GM21515 (cell line): ENCODE data around the gene RELT.
A peak's percentile ranks its signal among the peaks of the same experiment; 100 is the strongest.

Source experiments
- ATAC-seq: cut with Tn5 transposase; IDR thresholded peaks from one replicate; pipeline ENCODE4 v1.9.1; 2021; ENCODE audit not compliant: unreplicated experiment

Gene RELT, protein sequence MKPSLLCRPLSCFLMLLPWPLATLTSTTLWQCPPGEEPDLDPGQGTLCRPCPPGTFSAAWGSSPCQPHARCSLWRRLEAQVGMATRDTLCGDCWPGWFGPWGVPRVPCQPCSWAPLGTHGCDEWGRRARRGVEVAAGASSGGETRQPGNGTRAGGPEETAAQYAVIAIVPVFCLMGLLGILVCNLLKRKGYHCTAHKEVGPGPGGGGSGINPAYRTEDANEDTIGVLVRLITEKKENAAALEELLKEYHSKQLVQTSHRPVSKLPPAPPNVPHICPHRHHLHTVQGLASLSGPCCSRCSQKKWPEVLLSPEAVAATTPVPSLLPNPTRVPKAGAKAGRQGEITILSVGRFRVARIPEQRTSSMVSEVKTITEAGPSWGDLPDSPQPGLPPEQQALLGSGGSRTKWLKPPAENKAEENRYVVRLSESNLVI

GRCh38 chr11:73376160-73376802, at the start of gene RELT:
RELT (plus strand) TSS chr11:73376399; CDS start chr11:73389137, 12,738 bp downstream.
- ATAC-seq = peak; percentile 70

DNA sequence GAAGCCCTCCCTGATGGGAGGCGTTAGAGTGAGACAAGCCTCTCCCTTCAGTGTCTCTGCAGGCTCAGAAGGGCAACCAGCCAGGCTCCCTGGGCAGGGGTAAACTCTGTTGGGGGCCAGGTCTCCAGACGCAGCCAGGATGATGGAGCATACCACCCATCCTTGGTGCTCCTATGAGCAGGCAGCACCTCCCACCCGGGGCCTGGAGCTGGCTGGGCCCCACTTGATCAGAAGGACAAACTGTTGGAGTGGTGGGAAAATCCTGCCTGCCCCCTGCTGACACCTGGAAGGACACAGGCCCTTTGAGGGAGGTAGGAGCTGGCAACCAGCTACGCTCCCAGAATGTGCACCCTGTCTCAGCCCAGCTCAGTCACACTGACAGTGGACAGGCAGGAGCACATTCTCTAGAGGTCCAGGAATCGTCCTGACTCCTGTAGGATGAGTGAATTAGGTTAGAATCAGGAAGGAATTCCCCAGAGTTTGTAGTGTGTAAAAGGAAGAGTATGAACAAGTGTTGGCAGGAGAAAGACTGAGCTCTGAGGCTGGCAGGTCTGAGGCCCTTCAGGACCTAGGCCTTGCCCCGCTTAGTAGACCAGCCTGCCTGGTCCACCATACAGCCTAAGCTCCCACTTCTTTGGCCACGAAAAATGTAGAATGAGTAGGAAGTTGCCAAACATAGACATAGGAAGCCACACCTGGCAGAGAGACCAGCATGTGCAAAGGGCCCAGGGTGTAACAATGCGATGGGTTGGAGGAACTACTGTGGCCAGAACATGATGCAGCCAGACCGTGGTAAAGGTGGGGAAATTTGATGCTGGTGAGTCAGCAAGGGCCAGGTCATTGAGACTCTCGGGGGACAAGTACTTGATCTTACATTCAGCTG, 49.0 kb upstream of the RELT start:
- ATAC-seq = no peak

DNA sequence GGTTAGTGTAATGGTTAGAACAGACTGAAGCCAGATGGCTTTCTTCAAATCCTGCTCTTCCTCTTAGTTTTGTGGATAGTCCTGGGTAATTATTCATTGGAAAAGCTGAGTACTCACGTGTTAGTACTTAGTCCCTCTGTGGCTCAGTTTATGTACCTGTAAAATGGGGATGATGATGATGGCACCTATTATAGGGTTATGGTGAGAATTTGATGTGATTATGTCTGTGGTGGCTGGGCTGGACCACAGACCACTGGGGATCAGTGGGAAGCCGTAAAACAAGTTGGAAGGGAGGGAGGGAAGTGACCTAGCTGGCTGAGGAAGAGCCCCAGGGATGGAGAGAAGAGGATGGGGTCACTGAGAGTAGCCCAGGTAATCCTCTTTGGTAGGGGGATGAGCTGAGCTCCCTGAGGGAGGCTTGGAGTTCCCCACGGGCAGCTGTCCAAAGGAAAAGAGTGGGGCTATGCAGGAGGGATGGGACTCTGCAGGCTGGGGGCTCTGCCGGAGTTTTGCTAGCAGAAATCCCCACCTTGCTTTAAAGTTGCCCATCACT, 48.3 kb upstream of the RELT start:
- ATAC-seq = no peak

GRCh38 chr11:73330569-73331093, 45.6 kb upstream of the RELT start:
- ATAC-seq = no peak

GRCh38 chr11:73331138-73331916, 44.9 kb upstream of the RELT start:
- ATAC-seq = no peak

DNA sequence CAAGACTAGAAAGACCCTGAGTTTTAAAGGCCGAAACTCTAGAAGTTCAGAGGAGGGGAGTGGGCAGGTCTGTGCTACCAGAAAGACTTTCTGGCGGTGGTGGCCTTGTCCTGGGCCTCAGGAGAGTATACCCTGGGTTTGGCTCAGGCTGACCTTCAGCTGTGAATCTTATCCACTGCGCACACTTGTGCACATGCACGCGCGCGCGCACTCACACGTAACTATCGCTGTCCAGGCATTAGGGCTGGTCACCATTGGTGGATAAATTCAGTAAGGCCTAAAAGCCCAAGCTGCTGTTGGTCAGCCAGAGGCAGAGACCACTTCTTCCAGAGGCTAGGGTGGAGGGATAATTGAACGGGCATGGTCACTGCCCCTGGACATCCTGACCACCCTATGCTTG, 43.0 kb upstream of the RELT start:
- ATAC-seq = no peak

- ATAC-seq = no peak
Observed at GRCh38 chr11:73333640-73334383, 42.4 kb upstream of the RELT start.

GRCh38 chr11:73334384-73335203, 41.6 kb upstream of the RELT start:
- ATAC-seq = no peak

DNA sequence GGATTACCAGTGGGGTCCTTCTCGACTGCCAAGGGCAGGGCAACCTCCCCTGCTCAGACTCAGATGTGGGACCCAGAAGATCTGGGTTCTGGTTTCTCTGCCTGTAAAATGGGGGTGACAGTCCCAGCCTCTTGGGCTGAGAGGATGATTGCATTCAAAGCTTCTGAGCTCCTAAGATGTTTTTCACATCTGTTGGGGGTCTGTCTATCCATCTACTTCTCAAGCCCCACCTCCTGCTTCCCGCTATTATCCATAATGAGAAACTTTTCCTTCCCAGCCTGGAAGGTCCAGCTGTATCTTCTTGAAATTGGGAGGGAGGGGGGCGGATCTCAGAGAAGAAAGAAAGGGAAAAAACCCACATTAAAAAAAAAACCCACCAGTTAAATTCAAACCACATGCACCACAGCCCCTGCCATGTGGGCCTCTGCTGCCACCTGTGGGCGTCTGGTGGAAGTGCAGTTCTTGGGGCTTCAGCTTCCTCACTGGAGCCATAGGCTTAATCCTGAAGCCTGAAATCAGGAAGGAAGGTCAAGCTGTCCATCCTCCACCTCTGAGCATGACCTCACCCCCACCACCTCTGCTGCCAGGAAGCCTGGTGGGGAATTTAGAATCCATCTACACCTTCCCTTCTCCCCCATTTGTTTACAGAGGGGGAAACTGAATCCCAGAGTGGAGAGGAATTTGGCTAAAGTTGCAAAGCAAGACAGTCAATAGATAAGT, 40.8 kb upstream of the RELT start:
- no peak for ATAC-seq

DNA sequence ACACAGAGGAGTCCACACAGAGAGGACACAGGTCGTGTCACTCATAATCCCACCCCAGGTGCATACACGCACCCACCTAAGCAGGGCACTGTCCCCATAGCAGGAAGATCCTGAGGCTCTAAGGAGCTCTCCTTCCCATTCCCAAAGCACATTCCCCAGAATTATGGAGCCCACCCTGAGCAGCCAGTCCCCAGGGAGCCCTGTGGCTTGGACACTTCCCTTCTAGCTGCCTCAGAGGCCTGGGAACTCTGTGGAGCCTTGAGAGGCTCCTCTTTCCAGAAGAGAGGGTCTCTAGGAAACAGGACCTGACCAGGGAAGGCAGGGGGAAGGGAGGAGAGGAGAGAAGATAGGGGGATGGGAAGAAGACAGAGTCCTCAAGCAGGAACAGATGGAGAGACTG, 38.4 kb upstream of the RELT start:
- no peak for ATAC-seq

GRCh38 chr11:73338279-73338678, 37.9 kb upstream of the RELT start:
- ATAC-seq = no peak

- ATAC-seq = no peak
Observed at GRCh38 chr11:73340164-73340563, 36.0 kb upstream of the RELT start.

DNA sequence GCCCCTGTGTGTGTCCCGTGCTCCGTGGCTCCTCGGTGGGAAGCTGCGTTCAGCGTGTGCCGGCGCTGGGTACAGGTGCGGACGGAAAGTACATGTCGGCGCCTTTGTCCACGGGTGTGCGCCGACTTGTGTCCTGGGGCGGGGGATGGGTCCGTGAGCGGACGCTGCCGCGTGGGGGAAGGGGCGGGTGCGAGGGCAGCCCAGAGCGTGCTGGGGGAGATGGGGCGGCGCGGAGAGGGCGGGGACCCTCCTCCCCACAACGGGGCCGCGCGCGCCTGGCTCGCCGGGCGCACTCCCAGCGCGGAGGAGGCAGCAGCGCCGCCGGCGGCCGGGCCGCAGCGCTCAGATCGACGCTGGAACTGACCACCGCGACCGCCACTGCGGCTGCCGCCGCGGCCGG, 33.6 kb upstream of the RELT start:
- no peak for ATAC-seq

DNA sequence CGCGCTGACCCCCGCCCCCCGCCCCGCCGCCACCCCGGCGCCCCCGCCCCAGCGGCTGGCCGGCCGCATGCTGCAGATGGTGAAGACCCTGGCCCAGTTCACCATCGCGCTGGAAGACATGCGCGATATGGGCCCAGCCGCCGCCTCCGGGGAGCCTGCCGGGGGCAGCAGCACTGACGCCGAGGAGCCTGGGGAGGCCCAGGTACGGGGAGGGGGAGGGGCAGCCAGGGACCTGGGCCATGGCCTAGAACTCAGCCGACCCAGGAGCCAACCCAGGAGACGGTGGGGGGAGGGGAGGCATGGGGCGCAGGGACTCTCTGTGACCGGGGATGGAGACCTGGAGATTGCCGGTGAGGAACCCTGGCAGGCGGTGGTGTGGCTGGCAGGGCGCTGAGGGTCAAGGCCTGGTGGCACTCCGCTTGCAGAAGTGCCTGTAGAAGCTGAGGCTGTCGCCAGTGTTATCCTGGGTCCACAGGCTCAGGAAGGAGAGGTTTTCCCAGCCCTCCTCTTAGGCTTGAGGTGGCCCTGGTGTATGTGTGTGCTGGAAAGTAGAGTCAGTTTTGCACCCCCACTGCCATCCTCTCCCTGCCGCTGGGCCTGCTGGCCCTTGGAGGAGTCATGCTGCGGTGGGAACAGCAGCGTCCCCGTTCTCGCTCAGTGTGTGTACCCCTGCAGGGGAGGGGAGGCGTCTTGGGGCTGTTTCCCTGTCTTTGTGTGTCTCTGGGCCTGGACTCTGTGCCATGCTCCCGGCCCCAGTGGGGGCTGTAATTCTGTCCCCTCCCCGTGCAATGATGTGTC, 32.9 kb upstream of the RELT start:
- ATAC-seq = no peak

DNA sequence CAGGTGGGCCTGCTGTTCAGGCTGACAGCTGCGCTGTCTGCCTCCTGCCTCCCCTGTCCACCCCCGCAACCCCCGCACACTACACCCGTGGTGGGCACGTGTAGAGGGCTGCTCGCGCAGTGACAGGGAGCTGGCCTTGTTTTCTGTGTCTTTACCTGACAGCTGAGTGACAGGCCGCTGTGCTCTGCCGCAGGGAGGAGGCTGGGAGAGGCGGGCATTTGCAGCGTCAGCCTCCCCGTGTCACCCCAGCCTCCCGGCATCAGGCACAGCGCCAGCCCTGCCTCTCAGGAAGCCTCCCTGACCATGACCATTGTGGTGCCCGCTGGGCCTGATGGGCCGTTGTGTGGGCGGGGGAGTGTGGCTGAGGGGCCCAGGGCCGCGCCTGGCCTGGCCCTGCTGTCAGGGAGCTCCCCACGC, 32.0 kb upstream of the RELT start:
- no peak for ATAC-seq

DNA sequence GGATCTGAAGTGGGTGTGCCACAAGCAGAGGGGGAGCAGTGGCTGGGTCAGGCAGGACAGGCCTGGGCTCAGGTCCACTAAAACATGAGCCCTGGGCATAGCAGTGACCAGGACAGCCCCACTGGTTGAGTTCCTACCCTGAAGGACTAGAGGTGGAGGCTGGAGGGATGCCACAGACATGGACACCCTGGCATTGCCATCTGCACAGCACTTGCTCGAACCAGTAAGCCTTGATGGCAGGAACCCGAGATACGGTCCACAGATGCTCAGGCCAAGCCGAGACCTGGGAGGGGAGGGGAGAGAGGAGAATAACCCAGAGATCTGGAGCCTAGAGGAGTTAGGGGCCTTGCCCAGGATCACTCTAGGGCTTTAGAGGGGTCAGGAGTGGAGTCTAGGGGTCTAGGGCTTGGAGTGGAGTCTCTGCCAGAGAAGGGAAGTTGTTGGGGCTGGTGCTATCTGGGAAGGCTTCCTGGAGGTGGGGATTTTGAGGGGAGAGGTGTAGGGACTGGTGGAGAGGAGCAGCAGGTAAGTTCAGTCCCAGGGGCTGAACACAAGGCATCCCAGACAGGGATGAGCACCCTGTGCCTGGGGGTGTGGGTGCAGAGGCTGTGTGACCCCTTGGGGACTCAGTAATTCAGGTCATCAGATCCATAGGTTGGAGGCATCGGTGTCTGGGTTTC, 30.6 kb upstream of the RELT start:
- ATAC-seq = no peak
